H1 (cell line): ENCODE data around the gene PGK1. TPM values are rescaled to one million over a fixed set of nuclear protein-coding genes. Genes with fewer than 3 reads are reported as not detected.
A peak's percentile ranks its signal among the peaks of the same experiment; 100 is the strongest.

Source experiments
- CTCF ChIA-PET: fragments of 300-600 bp; sonication (Branson Sonifier 250); formaldehyde crosslinking; loops from one replicate; lab custom pipeline; 2021; ENCODE audit not compliant: partially characterized antibody; lab: Charles Lee
- POLR2A ChIA-PET: fragments of 300-600 bp; sonication (Branson Sonifier 250); formaldehyde crosslinking; loops from one replicate; lab custom pipeline; 2021; ENCODE audit warnings: inconsistent platforms; ENCODE audit not compliant: partially characterized antibody; lab: Charles Lee
- DNase-seq, 2 experiments: peaks; one replicate each; pipeline versions ENCODE4 v3.0.0 to v3.0.0-alpha.2; 2010 to 2022; ENCODE audit warnings: low spot score in 2 of 2, low read depth in 1 of 2, mixed read lengths in 1 of 2
- FAIRE-seq: peaks from 2 replicates; lab custom pipeline; 2011; peaks lifted over from hg19 to GRCh38; lab: Jason Lieb, UNC
- H2AFZ ChIP-seq: 2 replicates; pipeline ENCODE4 v1.8.1; 2012; ENCODE audit warnings: low read length, inconsistent platforms
- H2AK5ac ChIP-seq: 2 replicates; pipeline ENCODE4 v1.6.1; 2013; ENCODE audit warnings: low read depth, low read length
- H2BK120ac ChIP-seq: replicated peaks from 2 replicates; pipeline ENCODE3; 2013; ENCODE audit warnings: low read depth, low read length, inconsistent platforms
- H2BK12ac ChIP-seq: 2 replicates; pipeline ENCODE4 v1.6.1; 2013; ENCODE audit warnings: low read depth, low read length
- H2BK15ac ChIP-seq: 2 replicates; pipeline ENCODE4 v1.6.1; 2013; ENCODE audit warnings: low read length
- H2BK20ac ChIP-seq: 2 replicates; pipeline ENCODE4 v1.6.1; 2013; ENCODE audit warnings: low read length
- H2BK5ac ChIP-seq: 2 replicates; pipeline ENCODE4 v1.6.1; 2013; ENCODE audit warnings: low read depth, low read length
- H3K14ac ChIP-seq: 2 replicates; pipeline ENCODE4 v1.6.1; 2013; ENCODE audit warnings: inconsistent platforms; ENCODE audit not compliant: insufficient read length
- H3K18ac ChIP-seq: 2 replicates; pipeline ENCODE4 v1.6.1; 2013; ENCODE audit warnings: low read length; ENCODE audit errors: extremely low read depth
- H3K23ac ChIP-seq: 2 replicates; pipeline ENCODE4 v1.6.1; 2013; ENCODE audit warnings: inconsistent platforms; ENCODE audit not compliant: insufficient read length
- H3K23me2 ChIP-seq: 2 replicates; pipeline ENCODE4 v1.6.1; 2013; ENCODE audit warnings: low read depth, low read length
- H3K27ac ChIP-seq: 2 replicates; pipeline ENCODE4 v1.6.1; 2011; ENCODE audit warnings: low read depth, low read length, inconsistent platforms
- H3K27me3 ChIP-seq, 4 experiments: replicated peaks in 1 of 4; 1 replicate in 1 of 4; 2 replicates in 3 of 4; pipeline versions ENCODE4 v1.6.1 to v1.8.1; 2011 to 2013; ENCODE audit warnings: low read length in 3 of 4, mild to moderate bottlenecking in 3 of 4, inconsistent platforms in 2 of 4, mixed read lengths in 2 of 4, moderate library complexity in 1 of 4; ENCODE audit not compliant: control insufficient read depth in 3 of 4, insufficient read depth in 3 of 4; ENCODE audit errors: extremely low read depth in 1 of 4
- H3K36me3 ChIP-seq, 4 experiments: 2 replicates each; pipeline versions ENCODE4 v1.6.1 to v1.8.1; 2011 to 2013; ENCODE audit warnings: mild to moderate bottlenecking in 4 of 4, low read length in 3 of 4, moderate library complexity in 2 of 4, control low read depth in 1 of 4, inconsistent platforms in 1 of 4; ENCODE audit not compliant: insufficient read depth in 4 of 4, control insufficient read depth in 2 of 4
- H3K4ac ChIP-seq: replicated peaks from 2 replicates; pipeline ENCODE3; 2013; ENCODE audit warnings: low read length, low read depth, mixed read lengths, inconsistent platforms; ENCODE audit not compliant: insufficient read length
- H3K4me1 ChIP-seq, 4 experiments: replicated peaks in 1 of 4; 1 replicate in 1 of 4; 2 replicates in 3 of 4; pipeline versions ENCODE4 v1.6.1 to v1.8.1; 2011 to 2013; ENCODE audit warnings: low read length in 3 of 4, inconsistent platforms in 2 of 4, mixed read lengths in 1 of 4; ENCODE audit not compliant: insufficient read depth in 4 of 4, control insufficient read depth in 3 of 4
- H3K4me2 ChIP-seq, 2 experiments: 2 replicates each; pipeline versions ENCODE4 v1.6.1 to v1.8.1; 2011 to 2013; ENCODE audit warnings: low read depth in 2 of 2, low read length in 2 of 2, control low read depth in 1 of 2, inconsistent platforms in 1 of 2, mild to moderate bottlenecking in 1 of 2; ENCODE audit not compliant: insufficient read depth in 1 of 2
- H3K4me3 ChIP-seq, 4 experiments: fragments of 200-600, 300-600 bp in 1 of 4; sonication (generic), shearing (Covaris generic), sonication (Bioruptor Twin) in 1 of 4; 2 replicates each; pipeline versions ENCODE4 v1.5.1 to v1.8.1; 2011 to 2016; ENCODE audit warnings: low read length in 4 of 4, low read depth in 3 of 4, control low read depth in 2 of 4, inconsistent platforms in 2 of 4, mild to moderate bottlenecking in 2 of 4, mixed read lengths in 1 of 4, moderate library complexity in 1 of 4; ENCODE audit not compliant: insufficient read depth in 2 of 4; ENCODE audit errors: extremely low read depth in 1 of 4
- H3K56ac ChIP-seq: replicated peaks from 2 replicates; pipeline ENCODE3; 2013; ENCODE audit warnings: low read depth, mild to moderate bottlenecking, mixed read lengths, low read length, inconsistent platforms; ENCODE audit not compliant: insufficient read length
- H3K79me1 ChIP-seq: 2 replicates; pipeline ENCODE4 v1.6.1; 2013; ENCODE audit warnings: low read depth, low read length, control low read depth
- H3K79me2 ChIP-seq, 2 experiments: 2 replicates each; pipeline versions ENCODE4 v1.6.1 to v1.8.1; 2012 to 2013; ENCODE audit warnings: low read length in 2 of 2, mild to moderate bottlenecking in 2 of 2, inconsistent platforms in 1 of 2; ENCODE audit not compliant: insufficient read depth in 2 of 2, control insufficient read depth in 1 of 2
- H3K9ac ChIP-seq, 4 experiments: replicated peaks in 1 of 4; 1 replicate in 1 of 4; 2 replicates in 3 of 4; pipeline versions ENCODE4 v1.6.1 to v1.8.1; 2011 to 2013; ENCODE audit warnings: low read depth in 3 of 4, low read length in 3 of 4, control low read depth in 2 of 4, mild to moderate bottlenecking in 2 of 4, moderate library complexity in 2 of 4, inconsistent platforms in 1 of 4; ENCODE audit errors: extremely low read depth in 1 of 4
- H3K9me3 ChIP-seq, 2 experiments: 2 replicates each; pipeline versions ENCODE4 v1.6.1 to v1.8.1; 2012 to 2013; ENCODE audit warnings: mild to moderate bottlenecking in 2 of 2, moderate library complexity in 2 of 2, control low read depth in 1 of 2, inconsistent platforms in 1 of 2, low read depth in 1 of 2, low read length in 1 of 2, mixed read lengths in 1 of 2; ENCODE audit not compliant: insufficient read depth in 2 of 2
- H4K20me1 ChIP-seq, 2 experiments: replicated peaks in 1 of 2; 2 replicates each; pipeline versions ENCODE3 to v1.8.1; 2011 to 2013; ENCODE audit warnings: inconsistent platforms in 2 of 2, low read length in 2 of 2, mild to moderate bottlenecking in 1 of 2; ENCODE audit not compliant: insufficient read depth in 2 of 2, control insufficient read depth in 1 of 2
- H4K5ac ChIP-seq: 2 replicates; pipeline ENCODE4 v1.6.1; 2013; ENCODE audit warnings: low read length, low read depth, mixed read lengths, inconsistent platforms; ENCODE audit not compliant: insufficient read length
- H4K8ac ChIP-seq: 2 replicates; pipeline ENCODE4 v1.8.0; 2013; ENCODE audit warnings: mild to moderate bottlenecking, moderate library complexity, low read length, inconsistent platforms; ENCODE audit not compliant: insufficient read depth; ENCODE audit errors: extremely low read depth
- H4K91ac ChIP-seq: replicated peaks from 2 replicates; pipeline ENCODE3; 2013; ENCODE audit warnings: low read length, mixed read lengths, inconsistent platforms; ENCODE audit not compliant: insufficient read length
- CEBPB ChIP-seq: IDR thresholded peaks from 2 replicates; pipeline ENCODE4 v1.6.1; 2012; ENCODE audit warnings: low read depth, low read length
- EP300 ChIP-seq, 2 experiments: IDR thresholded peaks; 1 replicate in 1 of 2; 2 replicates in 1 of 2; pipeline ENCODE4 v1.6.1; 2011 to 2012; ENCODE audit warnings: low read depth in 2 of 2, low read length in 2 of 2, mild to moderate bottlenecking in 2 of 2, borderline replicate concordance in 1 of 2, inconsistent platforms in 1 of 2, moderate library complexity in 1 of 2
- KDM4A ChIP-seq: IDR thresholded peaks from one replicate; pipeline ENCODE4 v1.7.1; 2012; ENCODE audit warnings: low read depth, mild to moderate bottlenecking, moderate library complexity, low read length, inconsistent platforms; ENCODE audit not compliant: severe bottlenecking
- MAX ChIP-seq: IDR thresholded peaks from 2 replicates; pipeline ENCODE4 v1.6.1; 2012; ENCODE audit warnings: inconsistent platforms
- SP1 ChIP-seq: IDR thresholded peaks from 2 replicates; pipeline ENCODE4 v1.6.1; 2011; ENCODE audit warnings: low read depth, low read length
- SP2 ChIP-seq: IDR thresholded peaks from 2 replicates; pipeline ENCODE4 v1.6.1; 2012; ENCODE audit warnings: mild to moderate bottlenecking, low read length, inconsistent platforms
- TAF7 ChIP-seq: optimal IDR thresholded peaks from 2 replicates; pipeline ENCODE3; 2011; ENCODE audit warnings: low read depth, mild to moderate bottlenecking, inconsistent platforms, low read length, moderate library complexity, borderline replicate concordance
- WGBS, 2 experiments: shearing (Covaris generic) in 1 of 2; methylation state at CpG; one replicate each; pipeline versions ENCODE4 v1.1.6 to v1.1.7; 2013 to 2015; ENCODE audit warnings: low lambda C conversion rate in 2 of 2, mixed read lengths in 2 of 2, inconsistent platforms in 1 of 2, low coverage in 1 of 2, missing lambda C conversion rate in 1 of 2; ENCODE audit not compliant: insufficient replicate concordance in 2 of 2, insufficient coverage in 1 of 2, insufficient read length in 1 of 2; ENCODE audit errors: extremely low coverage in 1 of 2, missing lambda C conversion rate in 1 of 2; 5-methylcytosine and 5-hydroxymethylcytosine counted together
- long read RNA-seq, 2 experiments: library from RNA in 1 of 2; library from capped mRNA in 1 of 2; stranded (forward); transcript quantifications; one replicate each; pipeline ENCODE4 v2.0.0, GENCODE V29; 2021; ENCODE audit warnings: inconsistent platforms in 1 of 2
- polyA minus RNA-seq, 3 experiments: library from RNA; depleted of rRNA, polyadenylated mRNA; stranded (reverse); fragments of >200 nt; gene quantifications; 1 replicate in 2 of 3; 2 replicates in 1 of 3; pipeline ENCODE4 v1.2.3, GENCODE V29; 2011
- polyA plus RNA-seq, 7 experiments: library from polyadenylated mRNA; depleted of rRNA in 3 of 7; stranded (reverse) in 5 of 7; unstranded in 2 of 7; fragments of >200 nt in 5 of 7; fragments of 200-250 nt in 2 of 7; gene quantifications; 1 replicate in 5 of 7; 2 replicates in 1 of 7; 4 replicates in 1 of 7; pipeline versions ENCODE4 v1.2.1 to v1.2.3, GENCODE V29; 2011 to 2013; ENCODE audit warnings: missing spikeins in 2 of 7, mixed read lengths in 2 of 7
- total RNA-seq: library from RNA; stranded (reverse); fragmentation: NEBNext Ultra II Directional; extraction: Animal tissue kit (Norgen Biotek cat#: 25700); gene quantifications from 2 replicates; pipeline ENCODE4 v1.2.1, GENCODE V29; 2021

PGK1 gene
- total RNA-seq (396 and 427 TPM in 2 replicates), polyA plus RNA-seq (2011; rRNA removed) (207 and 328 TPM in 2 replicates), polyA minus RNA-seq (2011; rRNA and poly(A)+ RNA removed) (251 and 396 TPM in 2 replicates)
- polyA plus RNA-seq (2011; cell fraction: cytosol; rRNA removed), result 384 TPM
- 195 TPM for polyA plus RNA-seq (2011; cell fraction: nucleus; rRNA removed)
- 326 to 509 TPM (median 428 TPM) in 4 replicates for polyA plus RNA-seq (2012, experiment 1 of 2)
- polyA plus RNA-seq (2012, experiment 2 of 2), result 226 TPM
- polyA plus RNA-seq (2013, experiment 1 of 2), result 182 TPM
- 189 TPM for polyA plus RNA-seq (2013, experiment 2 of 2)
- polyA minus RNA-seq (2011; cell fraction: cytosol; rRNA and poly(A)+ RNA removed), result 154 TPM
- polyA minus RNA-seq (2011; cell fraction: nucleus; rRNA and poly(A)+ RNA removed), result 74.5 TPM
- long read RNA-seq, experiment 1, full-length matches to known transcripts, result 260 of 517 reads
- long read RNA-seq, experiment 1, partial matches to known transcripts, result 242 of 517 reads
- long read RNA-seq, experiment 1, other reads (novel, unspliced or antisense), result 15 of 517 reads
- long read RNA-seq, experiment 2, full-length matches to known transcripts, result 623 of 645 reads
- long read RNA-seq, experiment 2, partial matches to known transcripts, result 15 of 645 reads
- long read RNA-seq, experiment 2, other reads (novel, unspliced or antisense), result 7 of 645 reads

DNA sequence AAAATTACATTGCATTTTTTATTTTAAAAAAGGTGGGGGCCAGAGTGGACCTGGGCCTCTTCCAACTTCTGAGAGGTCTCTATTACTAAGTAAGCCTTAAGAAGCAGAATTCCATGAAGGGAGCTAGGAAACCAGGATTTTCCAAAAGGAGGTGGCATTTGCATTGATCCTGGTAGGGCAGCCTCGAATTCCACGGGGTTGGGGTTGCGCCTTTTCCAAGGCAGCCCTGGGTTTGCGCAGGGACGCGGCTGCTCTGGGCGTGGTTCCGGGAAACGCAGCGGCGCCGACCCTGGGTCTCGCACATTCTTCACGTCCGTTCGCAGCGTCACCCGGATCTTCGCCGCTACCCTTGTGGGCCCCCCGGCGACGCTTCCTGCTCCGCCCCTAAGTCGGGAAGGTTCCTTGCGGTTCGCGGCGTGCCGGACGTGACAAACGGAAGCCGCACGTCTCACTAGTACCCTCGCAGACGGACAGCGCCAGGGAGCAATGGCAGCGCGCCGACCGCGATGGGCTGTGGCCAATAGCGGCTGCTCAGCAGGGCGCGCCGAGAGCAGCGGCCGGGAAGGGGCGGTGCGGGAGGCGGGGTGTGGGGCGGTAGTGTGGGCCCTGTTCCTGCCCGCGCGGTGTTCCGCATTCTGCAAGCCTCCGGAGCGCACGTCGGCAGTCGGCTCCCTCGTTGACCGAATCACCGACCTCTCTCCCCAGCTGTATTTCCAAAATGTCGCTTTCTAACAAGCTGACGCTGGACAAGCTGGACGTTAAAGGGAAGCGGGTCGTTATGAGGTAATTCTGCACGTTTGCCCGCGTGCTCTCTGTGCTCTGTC lies at the start of gene PGK1:
TSS of gene PGK1 (plus strand) at position 626 of the 824 bp plus-strand sequence. CDS start at position 719, 93 bp downstream.
- no peaks in the 10 kb centered on the region; a peak in 1 of 7 replicates for H3K4me1 ChIP-seq
- WGBS, 2 experiments, result 4% methylated on average over 25 of the region's 72 CpGs; no CpG with 5 or more reads in 1 of the 2 experiments
- H2BK120ac ChIP-seq, result no peak within 1 kb of the TSS
- peak; percentile 79 to 89 for DNase-seq
- no peaks in the 10 kb centered on the region for H3K9me3 ChIP-seq
- 0 out of 2 replicates have a peak within 1 kb of the TSS, but pooled peaks have one; percentile 44 for H2BK5ac ChIP-seq
- H4K91ac ChIP-seq, result peak within 1 kb of the TSS; percentile 40
- peak within 1 kb of the TSS; percentile 69 for H3K4ac ChIP-seq
- peaks cover 0 to 18% (median 0%) of the 10 kb centered on the region in 4 experiments; a peak in 1 of 8 replicates for H3K36me3 ChIP-seq
- H2BK15ac ChIP-seq, result no peak within 1 kb of the TSS
- peak within 1 kb of the TSS; percentile 85 to 99 (median 94) for H3K4me3 ChIP-seq
- POLR2A ChIA-PET, result interaction anchor here (1.5 kb wide), 1 partner anchor 13 kb away, joined by 5 read pairs; no protein-coding TSS in a partner anchor
- H3K23ac ChIP-seq, result no peak within 1 kb of the TSS
- H3K9ac ChIP-seq, result peak within 1 kb of the TSS; percentile 69 to 87 (median 80)
- H3K27ac ChIP-seq, result peak within 1 kb of the TSS; percentile 71
- peak within 1 kb of the TSS; percentile 93 for H4K8ac ChIP-seq
- peaks cover 32 to 48% of the 10 kb centered on the region in 2 experiments for H3K79me2 ChIP-seq
- H3K18ac ChIP-seq, result peak within 1 kb of the TSS; percentile 78
- CTCF ChIA-PET, result interaction anchor here (0.8 to 1.4 kb wide), 3 partner anchors 11 to 204 kb away, joined by 3 to 5 read pairs (median 3); partner anchors contain the start of gene COX7B
- H3K23me2 ChIP-seq, result peaks cover 3% of the 10 kb centered on the region
- H4K5ac ChIP-seq, result peak within 1 kb of the TSS; percentile 66
- H2AK5ac ChIP-seq, result no peak within 1 kb of the TSS
- H4K20me1 ChIP-seq, result peaks cover 10 to 19% of the 10 kb centered on the region in 2 experiments
- no peak within 1 kb of the TSS for H2AFZ ChIP-seq
- H3K4me2 ChIP-seq, result peak within 1 kb of the TSS; percentile 80 to 89
- no peaks in the 10 kb centered on the region for H3K79me1 ChIP-seq
- FAIRE-seq, result no peak
- H3K14ac ChIP-seq, result no peak within 1 kb of the TSS
- no peak within 1 kb of the TSS for H2BK20ac ChIP-seq
- no peak within 1 kb of the TSS for H2BK12ac ChIP-seq
- peaks cover 0 to 5% (median 0%) of the 10 kb centered on the region in 4 experiments; a peak in 1 of 7 replicates for H3K27me3 ChIP-seq
- peak within 1 kb of the TSS; percentile 39 for H3K56ac ChIP-seq
- TF ChIP-seq MAX, result peak; percentile 80
- 0 out of 3 replicates have a peak, but pooled peaks of 1 of the 2 experiments have one; percentile 7 for TF ChIP-seq EP300 (IDR thresholded peaks at IDR 0.05; ENCODE audit: borderline replicate concordance in 1 of 2, low read depth in 2 of 2, low read length in 2 of 2)
- no peak for TF ChIP-seq CEBPB
- no peak for TF ChIP-seq KDM4A
- peak; percentile 58 for TF ChIP-seq TAF7
- peak; percentile 24; the same call in 1 of the 2 replicates for TF ChIP-seq SP1
- TF ChIP-seq SP2, result peak; percentile 26; the same call in 1 of the 2 replicates
